Stimulated activated CD4-positive, alpha-beta T cell treated with anti-CD3 and anti-CD28 coated beads, Interleukin-1b, Interleukin-23, amount 100 ng/mL, for 24 hours (primary cell): Measurements from ENCODE around the gene KCNH2.
"Not testable (repeated sequence)": the region's sequence is repeated elsewhere in the genome, so short reads cannot be mapped to it uniquely, and the experiment has no call there.

Experiments used
- DNase-seq, 4 experiments: peaks; one replicate each; pipeline ENCODE4 v3.0.0-alpha.2; 2020; ENCODE audit warnings: low read depth in 4 of 4, low spot score in 1 of 4

The KCNH2 gene

DNA sequence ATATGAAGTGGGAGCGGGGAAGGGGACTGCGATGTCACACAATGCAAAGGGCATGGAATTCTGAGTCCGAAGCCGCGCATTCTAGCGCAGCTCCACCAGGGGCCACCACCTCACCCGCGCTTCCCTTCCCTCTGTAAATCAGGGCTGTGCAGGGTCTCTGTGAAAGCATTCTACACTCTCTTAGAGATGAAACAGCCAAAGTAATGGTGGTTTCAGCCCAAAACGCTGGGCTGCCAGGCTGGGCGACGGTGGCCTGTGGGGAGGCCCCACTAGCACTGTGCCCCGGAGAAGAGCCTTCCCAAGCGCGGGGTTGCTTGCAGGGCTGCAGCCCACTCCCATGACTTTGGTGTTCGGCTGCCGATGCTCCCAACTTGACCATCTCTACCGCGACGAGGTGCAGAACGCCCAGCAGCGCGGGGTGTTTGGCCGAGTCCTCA lies 34.8 kb upstream of the KCNH2 start:
- DNase-seq = no peak

- no peak for DNase-seq
Observed at GRCh38 chr7:151012031-151012692, 34.0 kb upstream of the KCNH2 start.

- DNase-seq = not testable (repeated sequence)
Observed at GRCh38 chr7:151011616-151012015, 33.5 kb upstream of the KCNH2 start.

DNA sequence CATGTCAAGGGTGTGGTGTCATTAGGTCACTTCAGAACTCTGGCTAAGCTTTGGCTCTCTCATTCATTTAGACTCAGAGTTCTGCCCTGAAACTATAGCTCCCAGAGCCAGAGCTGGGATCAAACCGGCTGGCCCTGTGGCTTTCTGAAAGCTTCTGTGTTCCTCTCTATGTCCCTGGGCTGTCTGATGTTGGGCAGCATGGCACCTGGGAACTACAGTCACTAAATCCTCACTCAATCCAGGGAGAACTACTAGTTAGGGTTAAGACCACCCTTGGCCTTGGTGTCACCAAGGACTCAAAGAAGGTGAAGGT lies 32.9 kb upstream of the KCNH2 start:
- DNase-seq = no peak

DNA sequence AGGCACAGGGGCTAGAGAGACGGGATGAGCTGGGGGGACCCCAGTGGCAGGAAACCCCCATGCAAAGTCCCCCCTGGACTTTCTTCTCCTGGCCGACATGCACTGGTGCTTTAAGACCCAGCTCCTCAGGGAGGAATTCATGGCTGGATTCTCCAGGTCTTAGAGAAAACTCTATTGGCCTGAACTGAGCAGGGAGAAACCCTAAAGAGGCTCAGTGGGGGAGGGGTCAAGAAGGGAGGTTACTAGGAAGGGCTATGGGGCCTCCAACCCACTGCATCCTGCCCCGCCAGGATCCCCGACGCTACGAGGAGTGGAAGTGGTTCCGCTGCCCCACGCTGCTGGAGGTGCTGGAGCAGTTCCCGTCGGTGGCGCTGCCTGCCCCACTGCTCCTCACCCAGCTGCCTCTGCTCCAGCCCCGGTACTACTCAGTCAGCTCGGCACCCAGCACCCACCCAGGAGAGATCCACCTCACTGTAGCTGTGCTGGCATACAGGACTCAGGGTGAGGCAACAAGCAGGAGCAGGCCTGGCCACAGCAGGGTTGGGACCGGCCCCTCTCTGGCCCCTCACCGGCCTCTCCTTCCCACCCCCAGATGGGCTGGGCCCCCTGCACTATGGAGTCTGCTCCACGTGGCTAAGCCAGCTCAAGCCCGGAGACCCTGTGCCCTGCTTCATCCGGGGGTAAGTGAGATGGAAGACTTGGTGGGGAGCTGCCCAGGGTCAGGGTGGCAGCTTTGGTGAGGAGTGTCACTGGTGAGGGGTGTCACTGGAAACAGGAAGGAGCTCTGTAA lies 32.4 kb upstream of the KCNH2 start:
- DNase-seq = no peak

DNA sequence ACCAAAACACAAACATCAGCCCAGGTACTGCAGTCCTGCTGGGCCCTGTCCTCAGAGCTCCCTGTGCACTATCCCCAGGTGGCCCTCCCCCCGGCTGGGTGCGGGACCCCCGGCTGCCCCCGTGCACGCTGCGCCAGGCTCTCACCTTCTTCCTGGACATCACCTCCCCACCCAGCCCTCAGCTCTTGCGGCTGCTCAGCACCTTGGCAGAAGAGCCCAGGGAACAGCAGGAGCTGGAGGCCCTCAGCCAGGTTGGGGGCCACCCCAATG lies 31.9 kb upstream of the KCNH2 start:
- DNase-seq = no peak

DNA sequence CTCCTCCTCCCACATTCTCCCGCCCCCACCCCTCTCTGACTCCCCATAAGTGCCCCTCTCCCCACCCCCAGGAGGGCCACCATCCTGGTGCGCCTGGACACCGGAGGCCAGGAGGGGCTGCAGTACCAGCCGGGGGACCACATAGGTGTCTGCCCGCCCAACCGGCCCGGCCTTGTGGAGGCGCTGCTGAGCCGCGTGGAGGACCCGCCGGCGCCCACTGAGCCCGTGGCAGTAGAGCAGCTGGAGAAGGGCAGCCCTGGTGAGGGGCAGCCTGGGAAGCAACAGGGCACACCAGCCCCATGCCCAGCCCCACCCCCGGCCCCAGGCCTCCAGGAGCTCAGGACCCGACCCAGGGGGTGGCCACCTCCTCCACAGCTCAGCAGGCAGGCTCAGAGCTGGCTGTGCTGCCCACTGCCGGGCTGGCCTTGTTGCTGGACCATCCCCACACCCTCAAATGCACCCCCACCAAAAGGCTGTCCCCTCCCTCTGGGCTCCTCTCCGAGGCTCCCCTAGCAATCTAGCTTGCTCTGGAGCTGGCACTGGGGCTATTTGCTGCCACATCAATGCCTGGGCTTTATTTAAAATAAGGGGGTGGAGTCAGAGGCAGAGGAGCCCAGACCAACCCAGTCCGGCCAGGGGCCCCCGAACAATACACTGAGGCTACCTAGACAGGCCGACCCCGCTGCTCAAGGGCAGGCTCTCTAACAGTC lies 31.4 kb upstream of the KCNH2 start:
- DNase-seq = no peak

- DNase-seq = peak; percentile 57 to 79 (median 76)
Observed at GRCh38 chr7:151008511-151009323, 30.6 kb upstream of the KCNH2 start.

GRCh38 chr7:151008143-151008510 lies 30.0 kb upstream of the KCNH2 start:
- DNase-seq = no peak

GRCh38 chr7:151007469-151007898 lies 29.4 kb upstream of the KCNH2 start:
- DNase-seq = no peak

DNA sequence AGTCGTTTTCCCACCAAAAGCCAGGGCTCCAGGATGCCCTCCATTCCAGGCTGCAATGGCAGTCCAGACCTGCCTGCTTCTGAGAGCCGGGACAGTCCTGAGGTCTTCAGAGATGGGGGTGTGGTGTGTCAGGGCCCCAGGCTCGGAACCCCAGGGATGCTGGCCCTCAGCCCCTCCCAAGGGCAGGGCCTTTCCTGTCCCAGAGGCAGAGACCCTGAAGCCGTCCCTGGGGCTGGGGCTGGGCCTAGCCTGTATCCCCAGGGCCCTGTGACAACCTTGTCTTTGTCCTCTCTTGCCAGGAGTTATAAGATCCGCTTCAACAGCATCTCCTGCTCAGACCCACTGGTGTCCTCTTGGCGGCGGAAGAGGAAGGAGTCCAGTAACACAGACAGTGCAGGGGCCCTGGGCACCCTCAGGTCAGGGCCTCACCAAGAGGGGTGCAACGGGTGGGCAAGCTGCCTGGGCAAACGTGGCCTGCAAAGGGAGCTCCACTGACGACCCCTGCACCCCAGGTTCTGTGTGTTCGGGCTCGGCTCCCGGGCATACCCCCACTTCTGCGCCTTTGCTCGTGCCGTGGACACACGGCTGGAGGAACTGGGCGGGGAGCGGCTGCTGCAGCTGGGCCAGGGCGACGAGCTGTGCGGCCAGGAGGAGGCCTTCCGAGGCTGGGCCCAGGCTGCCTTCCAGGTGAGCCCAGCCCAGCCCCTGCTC lies 28.6 kb upstream of the KCNH2 start:
- DNase-seq = no peak

DNA sequence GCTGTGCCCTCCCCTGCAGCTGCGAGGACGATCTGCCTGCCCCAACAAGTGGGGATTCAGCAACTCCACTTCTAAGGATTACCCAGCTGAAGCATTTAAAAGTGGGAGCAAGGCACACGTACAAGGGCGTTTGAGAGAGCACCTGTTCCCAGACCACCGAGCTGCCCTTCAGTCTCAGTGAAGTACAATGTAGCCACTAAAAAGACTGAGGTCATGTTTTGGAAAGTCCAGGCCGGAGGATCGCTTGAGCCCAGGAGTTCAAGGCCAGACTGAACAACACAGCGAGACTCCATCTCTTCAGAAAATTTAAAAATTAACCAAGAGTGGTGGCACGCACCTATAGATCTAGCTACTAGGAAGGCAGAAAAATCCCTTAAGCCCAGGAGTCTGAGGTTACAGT lies 27.4 kb upstream of the KCNH2 start:
- no peak for DNase-seq

GRCh38 chr7:151003572-151003971 lies 25.5 kb upstream of the KCNH2 start:
- no peak for DNase-seq

GRCh38 chr7:151001546-151001945 lies 23.4 kb upstream of the KCNH2 start:
- DNase-seq = no peak

- no peak for DNase-seq
Observed at GRCh38 chr7:151000897-151001495, 22.9 kb upstream of the KCNH2 start.

- DNase-seq = no peak
Observed at GRCh38 chr7:150999497-151000230, 21.5 kb upstream of the KCNH2 start.

DNA sequence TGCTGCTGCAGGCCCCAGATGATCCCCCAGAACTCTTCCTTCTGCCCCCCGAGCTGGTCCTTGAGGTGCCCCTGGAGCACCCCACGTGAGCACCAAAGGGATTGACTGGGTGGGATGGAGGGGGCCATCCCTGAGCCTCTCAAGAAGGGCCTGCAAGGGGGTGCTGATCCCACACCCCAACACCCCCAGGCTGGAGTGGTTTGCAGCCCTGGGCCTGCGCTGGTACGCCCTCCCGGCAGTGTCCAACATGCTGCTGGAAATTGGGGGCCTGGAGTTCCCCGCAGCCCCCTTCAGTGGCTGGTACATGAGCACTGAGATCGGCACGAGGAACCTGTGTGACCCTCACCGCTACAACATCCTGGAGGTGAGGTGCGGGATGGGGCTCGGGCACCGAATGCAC lies 20.9 kb upstream of the KCNH2 start:
- no peak for DNase-seq

DNA sequence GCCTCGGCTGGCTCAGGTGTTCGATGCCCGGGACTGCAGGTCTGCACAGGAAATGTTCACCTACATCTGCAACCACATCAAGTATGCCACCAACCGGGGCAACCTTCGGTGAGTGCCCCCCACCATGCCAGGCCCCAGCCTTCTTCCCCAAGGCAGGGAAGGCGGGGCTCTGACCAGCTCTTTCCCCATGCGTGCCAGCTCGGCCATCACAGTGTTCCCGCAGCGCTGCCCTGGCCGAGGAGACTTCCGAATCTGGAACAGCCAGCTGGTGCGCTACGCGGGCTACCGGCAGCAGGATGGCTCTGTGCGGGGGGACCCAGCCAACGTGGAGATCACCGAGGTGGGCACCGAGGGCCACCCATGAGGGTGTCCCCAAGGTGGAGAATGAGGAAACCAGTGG lies 20.2 kb upstream of the KCNH2 start:
- DNase-seq = no peak

DNA sequence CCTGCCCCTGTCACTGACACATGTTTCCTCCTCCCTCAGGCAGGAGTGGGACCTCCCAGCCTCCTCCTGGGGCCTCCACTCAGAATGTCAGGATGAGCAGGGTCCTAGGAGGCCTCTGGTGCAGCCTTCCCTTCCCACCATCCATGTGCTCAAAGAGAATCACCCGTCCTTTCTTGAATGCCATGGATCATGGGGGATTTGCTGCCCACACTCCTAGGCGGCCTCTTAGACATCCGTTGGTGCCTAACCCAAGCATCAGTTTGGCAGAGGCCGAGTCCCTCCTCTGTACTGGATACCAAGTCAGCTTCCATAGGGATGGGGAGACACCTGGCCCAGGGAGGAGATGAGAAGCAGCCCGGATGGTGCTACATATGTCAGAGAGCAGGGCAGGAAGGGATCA lies 19.7 kb upstream of the KCNH2 start:
- DNase-seq = no peak

DNA sequence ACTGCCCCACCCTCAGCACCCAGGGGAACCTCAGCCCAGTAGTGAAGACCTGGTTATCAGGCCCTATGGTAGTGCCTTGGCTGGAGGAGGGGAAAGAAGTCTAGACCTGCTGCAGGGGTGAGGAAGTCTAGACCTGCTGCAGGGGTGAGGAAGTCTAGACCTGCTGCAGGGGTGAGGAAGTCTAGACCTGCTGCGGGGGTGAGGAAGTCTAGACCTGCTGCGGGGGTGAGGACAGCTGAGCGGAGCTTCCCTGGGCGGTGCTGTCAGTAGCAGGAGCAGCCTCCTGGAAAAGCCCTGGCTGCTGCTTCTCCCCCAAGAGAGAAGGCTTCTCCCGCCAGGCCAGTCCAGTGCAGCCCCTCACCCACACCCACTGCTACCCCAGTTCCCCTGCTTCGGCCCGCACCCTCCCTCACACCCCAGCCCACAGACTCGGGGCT lies 19.0 kb upstream of the KCNH2 start:
- DNase-seq = no peak
